Stomach (tissue), 9 donors: Measurements from ENCODE around the gene CD200. TPM values are rescaled to one million over a fixed set of nuclear protein-coding genes. Genes with fewer than 3 reads are reported as not detected.

Experiments
- DNase-seq, 2 donors: peaks; one replicate each; pipeline versions ENCODE4 v3.0.0 to v3.0.0-alpha.2; 2013 to 2019
- H3K27ac ChIP-seq, 5 donors: fragments of 200-600 bp in 4 of 5; sonication (generic) in 4 of 5; one replicate each; pipeline ENCODE4 v1.5.1; 2013 to 2019; ENCODE audit warnings: mild to moderate bottlenecking in 1 of 5, moderate library complexity in 1 of 5
- H3K27me3 ChIP-seq, 3 donors: fragments of 200-600 bp; sonication (generic); one replicate each; pipeline ENCODE4 v1.5.1; 2017 to 2019; ENCODE audit warnings: mixed run types in 1 of 3
- H3K36me3 ChIP-seq, 4 donors: fragments of 200-600 bp; sonication (generic); 1 replicate in 3 of 4; 2 replicates in 1 of 4; pipeline ENCODE4 v1.5.1; 2016 to 2019
- H3K4me1 ChIP-seq, 4 donors: fragments of 200-600 bp; sonication (generic); one replicate each; pipeline ENCODE4 v1.5.1; 2016 to 2019
- H3K4me3 ChIP-seq, 4 donors: fragments of 200-600 bp; sonication (generic) in 3 of 4; one replicate each; pipeline ENCODE4 v1.5.1; 2016 to 2019; ENCODE audit warnings: mild to moderate bottlenecking in 1 of 4
- H3K9me3 ChIP-seq, 4 donors: fragments of 200-600 bp; sonication (generic); one replicate each; pipeline ENCODE4 v1.5.1; 2016 to 2019
- CTCF ChIP-seq, 7 experiments: fragments of 450-650 bp in 4 of 7; fragments of 200-600 bp in 3 of 7; sonication (generic) in 3 of 7; IDR thresholded peaks; one replicate each; pipeline ENCODE4 v1.5.1; 2016 to 2019; ENCODE audit warnings: antibody characterized with exemption in 7 of 7, control low read depth in 2 of 7, mild to moderate bottlenecking in 1 of 7
- EP300 ChIP-seq: sonication (generic); formaldehyde crosslinking; IDR thresholded peaks from one replicate; pipeline ENCODE4 v1.6.1; 2017; ENCODE audit warnings: antibody characterized with exemption
- POLR2A ChIP-seq, 4 donors: fragments of 450-650 bp; IDR thresholded peaks; one replicate each; pipeline ENCODE4 v1.6.1; 2016; ENCODE audit warnings: antibody characterized with exemption in 4 of 4, control low read depth in 2 of 4, mild to moderate bottlenecking in 1 of 4, moderate library complexity in 1 of 4
- POLR2AphosphoS5 ChIP-seq, 3 donors: sonication (generic); formaldehyde crosslinking; IDR thresholded peaks; one replicate each; pipeline ENCODE4 v1.6.1; 2016; ENCODE audit warnings: antibody characterized with exemption in 3 of 3
- WGBS, 5 donors: extraction: QIAGEN DNeasy Blood & Tissue Kit in 3 of 5; methylation state at CpG; one replicate each; pipeline versions ENCODE4 v1.1.5 to v1.1.7; 2013 to 2018; 5-methylcytosine and 5-hydroxymethylcytosine counted together
- intact Hi-C: fragments of 100-400 bp; cut with DNase I; formaldehyde crosslinking; loops from one replicate; pipeline ENCODE4 v1.15.1; 2023; ENCODE audit warnings: low total_unique reads
- polyA plus RNA-seq, 3 donors: library from polyadenylated mRNA; stranded (reverse); fragments of 200-250 nt; gene quantifications; one replicate each; pipeline ENCODE4 v1.2.3, GENCODE V29; 2013
- total RNA-seq, 5 donors: library from RNA; depleted of rRNA; stranded (reverse); fragments of >200 nt; gene quantifications; one replicate each; pipeline versions ENCODE4 v1.1.0 to v1.2.3, GENCODE V29; 2014 to 2016
- donor health status: healthy with polysubstance abuse.
- donor health status: Bipolar disorder and iron deficiency.
- donor health status: healthy.

CD200 gene
- total and polyA plus RNA-seq, 8 donors: 2.2 to 50.0 (median 5.0) TPM

- DNase-seq: no peak
- intact Hi-C loops: no loop called here
- TF ChIP-seq EP300: no peak
- no peak for TF ChIP-seq POLR2AphosphoS5 (IDR thresholded peaks at IDR 0.05)
- TF ChIP-seq CTCF (IDR thresholded peaks at IDR 0.05): no peak
- TF ChIP-seq POLR2A (IDR thresholded peaks at IDR 0.05): no peak
These were observed 5.7 kb downstream of the CD200 start for GRCh38 chr3:112338727-112339056.

GRCh38 chr3:112339134-112339533, 6.2 kb downstream of the CD200 start:
- intact Hi-C loops: no loop called here
- Histone ChIP-seq H3K27me3 (peaks cover 0 to under 1% (median 0%) of the 10 kb centered on the region in 3 donors), H3K27ac (no peak overlapping the region), H3K9me3 (peaks cover 0 to 8% (median 0%) of the 10 kb centered on the region in 4 donors), H3K4me3 (no peak overlapping the region), H3K4me1 (peaks cover 0 to 23% (median 6%) of the 10 kb centered on the region in 4 donors), H3K36me3 (no peaks in the 10 kb centered on the region)
- TF ChIP-seq POLR2AphosphoS5 (IDR thresholded peaks at IDR 0.05): no peak
- no peak for TF ChIP-seq CTCF (IDR thresholded peaks at IDR 0.05)
- no peak for TF ChIP-seq EP300
- TF ChIP-seq POLR2A (IDR thresholded peaks at IDR 0.05): no peak
- no peak for DNase-seq

More at GRCh38 chr3:112338727-112339056, 5.7 kb downstream of the CD200 start:
- H3K4me3 ChIP-seq: no peak overlapping the region
- H3K27ac ChIP-seq: no peak overlapping the region
- H3K4me1 ChIP-seq: peaks cover 0 to 26% (median 8%) of the 10 kb centered on the region in 4 donors
- no peaks in the 10 kb centered on the region for H3K36me3 ChIP-seq
- H3K9me3 ChIP-seq: peaks cover 0 to 6% (median 0%) of the 10 kb centered on the region in 4 donors
- 62 to 86% (median 76%) methylated on average over 2 of the region's 2 CpGs for WGBS, 5 donors
- H3K27me3 ChIP-seq: peaks cover 0 to 5% (median 0%) of the 10 kb centered on the region in 3 donors

- Histone ChIP-seq H3K4me3 (no peak overlapping the region), H3K4me1 (peaks cover 0 to 21% (median 6%) of the 10 kb centered on the region in 4 donors), H3K9me3 (peaks cover 0 to 8% (median 0%) of the 10 kb centered on the region in 4 donors), H3K27me3 (no peaks in the 10 kb centered on the region), H3K36me3 (peaks cover 0 to 4% (median 0%) of the 10 kb centered on the region in 4 donors), H3K27ac (no peak overlapping the region)
- TF ChIP-seq POLR2AphosphoS5 (IDR thresholded peaks at IDR 0.05) (no peak), EP300 (no peak), CTCF (IDR thresholded peaks at IDR 0.05) (no peak), POLR2A (IDR thresholded peaks at IDR 0.05) (no peak)
- intact Hi-C loops: no loop called here
- 86 to 92% (median 89%) methylated on average over 2 of the region's 2 CpGs for WGBS, 5 donors
- DNase-seq: no peak
These were observed 6.7 kb downstream of the CD200 start for GRCh38 chr3:112339609-112340008.

- H3K27ac ChIP-seq: no peak overlapping the region
These were observed 8.4 kb downstream of the CD200 start for GRCh38 chr3:112341386-112341785.

More at GRCh38 chr3:112341386-112341785, 8.4 kb downstream of the CD200 start:
- Histone ChIP-seq H3K9me3 (peaks cover 0 to 8% (median 0%) of the 10 kb centered on the region in 4 donors), H3K36me3 (peaks cover 0 to 21% (median 1%) of the 10 kb centered on the region in 4 donors), H3K4me3 (no peak overlapping the region), H3K4me1 (peaks cover 0 to 12% (median 3%) of the 10 kb centered on the region in 4 donors), H3K27me3 (no peaks in the 10 kb centered on the region)
- intact Hi-C loops: no loop called here
- no peak for TF ChIP-seq EP300
- TF ChIP-seq POLR2A (IDR thresholded peaks at IDR 0.05): no peak
- TF ChIP-seq POLR2AphosphoS5 (IDR thresholded peaks at IDR 0.05): no peak
- no peak for TF ChIP-seq CTCF (IDR thresholded peaks at IDR 0.05)
- no peak for DNase-seq
- WGBS, 5 donors: 75 to 92% (median 87%) methylated on average over 2 of the region's 2 CpGs
